Body of pancreas (tissue), 4 donors: ENCODE data around the gene WIPF3.

Experiments used
- CTCF ChIP-seq, 7 experiments: fragments of 450-650 bp in 4 of 7; fragments of 200-600 bp in 3 of 7; sonication (generic) in 3 of 7; IDR thresholded peaks; one replicate each; pipeline ENCODE4 v1.5.1; 2016 to 2019; ENCODE audit warnings: antibody characterized with exemption in 7 of 7
- POLR2A ChIP-seq, 3 donors: fragments of 450-650 bp; IDR thresholded peaks; one replicate each; pipeline ENCODE4 v1.6.1; 2016; ENCODE audit warnings: antibody characterized with exemption in 3 of 3, mild to moderate bottlenecking in 2 of 3

- TF ChIP-seq CTCF (IDR thresholded peaks at IDR 0.05) (no peak), POLR2A (IDR thresholded peaks at IDR 0.05) (no peak)
These were observed 89.3 kb downstream of the WIPF3 start for GRCh38 chr7:29895559-29895958.
